ENCODE data around the gene RGS17.
A peak's percentile ranks its signal among the peaks of the same experiment; 100 is the strongest.

RGS17 gene

GRCh38 chr6:153081914-153082313, 49.2 kb downstream of the RGS17 start:
- 94% methylated on average over 2 of the region's 2 CpGs for WGBS
- no peaks in the 10 kb centered on the region for H3K27me3 ChIP-seq (ENCODE audit: control insufficient read depth in 1 of 2, insufficient read depth in 1 of 2, low read length in 2 of 2)
- H2BK120ac ChIP-seq (ENCODE audit: low read depth, low read length), result no peak overlapping the region
- H3K27ac ChIP-seq (ENCODE audit: low read length, poor library complexity, severe bottlenecking), result no peak overlapping the region
- no peak overlapping the region for H2AK5ac ChIP-seq (ENCODE audit: low read length, severe bottlenecking)
- H3K18ac ChIP-seq (ENCODE audit: low read depth in 1 of 2, low read length in 2 of 2), result no peak overlapping the region
- H3K9ac ChIP-seq (ENCODE audit: low read length), result no peak overlapping the region
- H3K4me3 ChIP-seq (ENCODE audit: insufficient read depth in 1 of 2, low read depth in 1 of 2, low read length in 2 of 2), result no peak overlapping the region
- H2BK12ac ChIP-seq (ENCODE audit: low read length in 2 of 2), result no peak overlapping the region
- no peak overlapping the region for H3K14ac ChIP-seq (ENCODE audit: low read length in 2 of 2)
- no peak overlapping the region for H2BK15ac ChIP-seq (ENCODE audit: low read depth, poor library complexity, severe bottlenecking)
- H2AFZ ChIP-seq (ENCODE audit: low read depth, low read length), result no peak overlapping the region
- no peaks in the 10 kb centered on the region for H3K36me3 ChIP-seq (ENCODE audit: control insufficient read depth in 1 of 2, insufficient read depth in 2 of 2, low read depth in 1 of 2, low read length in 2 of 2)
- H3K4ac ChIP-seq (ENCODE audit: low read depth in 1 of 2, low read length in 2 of 2), result no peak overlapping the region
- no peak for DNase-seq
- no peak overlapping the region for H4K91ac ChIP-seq (ENCODE audit: low read length)
- H3K9me3 ChIP-seq (ENCODE audit: control insufficient read depth, low read length), result peaks cover 10% of the 10 kb centered on the region
- H3K23ac ChIP-seq (ENCODE audit: low read length in 2 of 2), result no peak overlapping the region
- H3K4me2 ChIP-seq (ENCODE audit: low read length, poor library complexity, severe bottlenecking), result no peak overlapping the region
- no peak overlapping the region for H2BK5ac ChIP-seq (ENCODE audit: low read depth, low read length, poor library complexity, severe bottlenecking)
- H4K8ac ChIP-seq (ENCODE audit: low read length), result no peak overlapping the region
- no peaks in the 10 kb centered on the region for H3K4me1 ChIP-seq (ENCODE audit: control insufficient read depth, insufficient read depth, low read depth, low read length)
- peaks cover 7% of the 10 kb centered on the region for H3K79me1 ChIP-seq (replicated peaks; ENCODE audit: low read length, poor library complexity, severe bottlenecking)

- H3K79me1 ChIP-seq (replicated peaks; ENCODE audit: low read length, poor library complexity, severe bottlenecking), result peaks cover 10% of the 10 kb centered on the region
- H3K36me3 ChIP-seq (ENCODE audit: control insufficient read depth in 1 of 2, insufficient read depth in 2 of 2, low read depth in 1 of 2, low read length in 2 of 2), result no peaks in the 10 kb centered on the region
- no peak overlapping the region for H2BK5ac ChIP-seq (ENCODE audit: low read depth, low read length, poor library complexity, severe bottlenecking)
- H2AFZ ChIP-seq (ENCODE audit: low read depth, low read length), result no peak overlapping the region
- no peak overlapping the region for H3K4me3 ChIP-seq (ENCODE audit: insufficient read depth in 1 of 2, low read depth in 1 of 2, low read length in 2 of 2)
- H3K4ac ChIP-seq (ENCODE audit: low read depth in 1 of 2, low read length in 2 of 2), result no peak overlapping the region
- no peaks in the 10 kb centered on the region for H3K4me1 ChIP-seq (ENCODE audit: control insufficient read depth, insufficient read depth, low read depth, low read length)
- H2BK120ac ChIP-seq (ENCODE audit: low read depth, low read length), result no peak overlapping the region
- no peak overlapping the region for H4K91ac ChIP-seq (ENCODE audit: low read length)
- H3K9ac ChIP-seq (ENCODE audit: low read length), result no peak overlapping the region
- no peak overlapping the region for H3K27ac ChIP-seq (ENCODE audit: low read length, poor library complexity, severe bottlenecking)
- H3K23ac ChIP-seq (ENCODE audit: low read length in 2 of 2), result no peak overlapping the region
- no peaks in the 10 kb centered on the region for H3K9me3 ChIP-seq (ENCODE audit: control insufficient read depth, low read length)
- no peak overlapping the region for H2BK15ac ChIP-seq (ENCODE audit: low read depth, poor library complexity, severe bottlenecking)
- no peak overlapping the region for H4K8ac ChIP-seq (ENCODE audit: low read length)
- H2AK5ac ChIP-seq (ENCODE audit: low read length, severe bottlenecking), result no peak overlapping the region
- H3K18ac ChIP-seq (ENCODE audit: low read depth in 1 of 2, low read length in 2 of 2), result no peak overlapping the region
- no peaks in the 10 kb centered on the region for H3K27me3 ChIP-seq (ENCODE audit: control insufficient read depth in 1 of 2, insufficient read depth in 1 of 2, low read length in 2 of 2)
- no peak overlapping the region for H3K14ac ChIP-seq (ENCODE audit: low read length in 2 of 2)
- no peak for DNase-seq
- no peak overlapping the region for H3K4me2 ChIP-seq (ENCODE audit: low read length, poor library complexity, severe bottlenecking)
- H2BK12ac ChIP-seq (ENCODE audit: low read length in 2 of 2), result no peak overlapping the region
- WGBS, result no CpG with 5 or more reads among the region's 5 CpGs
Observed at GRCh38 chr6:153076431-153076830, 54.7 kb downstream of the RGS17 start.

DNA sequence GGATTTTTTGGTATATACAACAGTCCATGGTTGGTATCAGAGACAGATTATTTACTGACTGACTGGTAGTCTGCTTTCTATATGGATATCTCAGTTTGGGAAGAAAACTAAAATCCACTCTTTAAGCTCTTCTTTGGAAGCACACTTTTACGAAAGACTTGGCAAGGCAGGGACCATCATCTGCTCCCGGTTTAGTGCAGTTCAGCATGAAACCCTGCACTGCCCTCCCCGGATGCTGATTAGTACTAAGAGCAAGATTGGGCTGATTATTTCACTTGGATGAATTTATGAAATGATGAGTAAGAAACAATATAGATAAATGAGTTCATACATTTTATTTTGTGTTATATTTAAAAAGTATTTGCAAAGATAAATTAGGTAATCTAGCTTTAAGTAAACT, 56.3 kb downstream of the RGS17 start:
- Histone ChIP-seq H2AFZ (ENCODE audit: low read depth, low read length) (no peak overlapping the region), H3K9me3 (ENCODE audit: control insufficient read depth, low read length) (no peaks in the 10 kb centered on the region), H3K79me1 (replicated peaks; ENCODE audit: low read length, poor library complexity, severe bottlenecking) (peaks cover 12% of the 10 kb centered on the region), H2BK120ac (ENCODE audit: low read depth, low read length) (no peak overlapping the region), H3K4ac (ENCODE audit: low read depth in 1 of 2, low read length in 2 of 2) (no peak overlapping the region), H3K36me3 (ENCODE audit: control insufficient read depth in 1 of 2, insufficient read depth in 2 of 2, low read depth in 1 of 2, low read length in 2 of 2) (no peaks in the 10 kb centered on the region), H3K4me1 (ENCODE audit: control insufficient read depth, insufficient read depth, low read depth, low read length) (no peaks in the 10 kb centered on the region), H3K27ac (ENCODE audit: low read length, poor library complexity, severe bottlenecking) (no peak overlapping the region), H2BK5ac (ENCODE audit: low read depth, low read length, poor library complexity, severe bottlenecking) (no peak overlapping the region), H3K9ac (ENCODE audit: low read length) (peak overlapping the region; percentile 16), H4K91ac (ENCODE audit: low read length) (no peak overlapping the region), H3K27me3 (ENCODE audit: control insufficient read depth in 1 of 2, insufficient read depth in 1 of 2, low read length in 2 of 2) (no peaks in the 10 kb centered on the region), H3K14ac (ENCODE audit: low read length in 2 of 2) (no peak overlapping the region), H2BK15ac (ENCODE audit: low read depth, poor library complexity, severe bottlenecking) (no peak overlapping the region), H3K23ac (ENCODE audit: low read length in 2 of 2) (no peak overlapping the region), H3K4me2 (ENCODE audit: low read length, poor library complexity, severe bottlenecking) (no peak overlapping the region), H2AK5ac (ENCODE audit: low read length, severe bottlenecking) (no peak overlapping the region), H2BK12ac (ENCODE audit: low read length in 2 of 2) (no peak overlapping the region), H4K8ac (ENCODE audit: low read length) (no peak overlapping the region), H3K4me3 (ENCODE audit: insufficient read depth in 1 of 2, low read depth in 1 of 2, low read length in 2 of 2) (no peak overlapping the region), H3K18ac (ENCODE audit: low read depth in 1 of 2, low read length in 2 of 2) (no peak overlapping the region)
- 89% methylated on average over 3 of the region's 3 CpGs for WGBS
- no peak for DNase-seq

GRCh38 chr6:153073841-153074240, 57.2 kb downstream of the RGS17 start:
- H3K9ac ChIP-seq (ENCODE audit: low read length), result no peak overlapping the region
- H4K8ac ChIP-seq (ENCODE audit: low read length), result no peak overlapping the region
- no peak overlapping the region for H2AFZ ChIP-seq (ENCODE audit: low read depth, low read length)
- no peak overlapping the region for H2BK120ac ChIP-seq (ENCODE audit: low read depth, low read length)
- H2BK12ac ChIP-seq (ENCODE audit: low read length in 2 of 2), result no peak overlapping the region
- H4K91ac ChIP-seq (ENCODE audit: low read length), result no peak overlapping the region
- no peaks in the 10 kb centered on the region for H3K36me3 ChIP-seq (ENCODE audit: control insufficient read depth in 1 of 2, insufficient read depth in 2 of 2, low read depth in 1 of 2, low read length in 2 of 2)
- H3K79me1 ChIP-seq (replicated peaks; ENCODE audit: low read length, poor library complexity, severe bottlenecking), result peaks cover 11% of the 10 kb centered on the region
- 98% methylated on average over 3 of the region's 4 CpGs for WGBS
- no peak overlapping the region for H2AK5ac ChIP-seq (ENCODE audit: low read length, severe bottlenecking)
- no peaks in the 10 kb centered on the region for H3K27me3 ChIP-seq (ENCODE audit: control insufficient read depth in 1 of 2, insufficient read depth in 1 of 2, low read length in 2 of 2)
- no peaks in the 10 kb centered on the region for H3K9me3 ChIP-seq (ENCODE audit: control insufficient read depth, low read length)
- no peak overlapping the region for H3K14ac ChIP-seq (ENCODE audit: low read length in 2 of 2)
- no peak overlapping the region for H3K23ac ChIP-seq (ENCODE audit: low read length in 2 of 2)
- no peak overlapping the region for H3K4me3 ChIP-seq (ENCODE audit: insufficient read depth in 1 of 2, low read depth in 1 of 2, low read length in 2 of 2)
- no peaks in the 10 kb centered on the region for H3K4me1 ChIP-seq (ENCODE audit: control insufficient read depth, insufficient read depth, low read depth, low read length)
- H3K4me2 ChIP-seq (ENCODE audit: low read length, poor library complexity, severe bottlenecking), result no peak overlapping the region
- DNase-seq, result no peak
- no peak overlapping the region for H2BK5ac ChIP-seq (ENCODE audit: low read depth, low read length, poor library complexity, severe bottlenecking)
- H3K4ac ChIP-seq (ENCODE audit: low read depth in 1 of 2, low read length in 2 of 2), result no peak overlapping the region
- H2BK15ac ChIP-seq (ENCODE audit: low read depth, poor library complexity, severe bottlenecking), result no peak overlapping the region
- no peak overlapping the region for H3K27ac ChIP-seq (ENCODE audit: low read length, poor library complexity, severe bottlenecking)
- no peak overlapping the region for H3K18ac ChIP-seq (ENCODE audit: low read depth in 1 of 2, low read length in 2 of 2)

Data from mesenchymal stem cell (in vitro differentiated cells and primary cell).